ENCODE data around the gene CORIN.

Gene CORIN

DNA sequence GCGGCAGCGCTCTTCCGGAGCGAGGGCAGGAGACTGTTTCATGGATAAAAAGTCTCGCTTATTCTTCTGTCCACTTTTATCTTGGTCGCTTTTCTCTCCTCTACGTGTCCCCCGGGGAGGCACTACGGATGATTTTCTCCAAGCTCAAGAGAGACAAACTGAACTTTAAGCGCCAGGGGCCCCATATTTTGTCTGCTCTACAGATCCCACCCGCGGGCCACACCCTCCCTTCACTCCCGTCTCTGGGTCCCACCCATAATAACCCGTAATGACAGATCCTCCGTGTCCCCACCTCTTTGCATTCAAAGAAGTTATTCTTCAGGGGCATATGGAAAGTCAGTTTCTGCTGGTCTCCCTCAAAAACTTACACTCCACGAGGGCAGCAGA lies at the start of gene CORIN:
CORIN (minus strand) TSS at position 160 of the 387 bp plus-strand sequence; CDS start at position 42, 118 bp downstream.
- H3K4me3 ChIP-seq (ENCODE audit: low read depth, low read length) = peak within 1 kb of the TSS; percentile 74
- no peak for DNase-seq (ENCODE audit: low read depth)
- no peak for TF ChIP-seq CTCF (IDR thresholded peaks at IDR 0.05; ENCODE audit: insufficient read depth, low read depth, low read length, missing control alignments)

GRCh38 chr4:47882228-47882627 lies 44.4 kb upstream of the CORIN start:
- no peak for DNase-seq (ENCODE audit: low read depth)
- H3K4me3 ChIP-seq (ENCODE audit: low read depth, low read length) = no peak overlapping the region
- no peak for TF ChIP-seq CTCF (IDR thresholded peaks at IDR 0.05; ENCODE audit: insufficient read depth, low read depth, low read length, missing control alignments)

DNA sequence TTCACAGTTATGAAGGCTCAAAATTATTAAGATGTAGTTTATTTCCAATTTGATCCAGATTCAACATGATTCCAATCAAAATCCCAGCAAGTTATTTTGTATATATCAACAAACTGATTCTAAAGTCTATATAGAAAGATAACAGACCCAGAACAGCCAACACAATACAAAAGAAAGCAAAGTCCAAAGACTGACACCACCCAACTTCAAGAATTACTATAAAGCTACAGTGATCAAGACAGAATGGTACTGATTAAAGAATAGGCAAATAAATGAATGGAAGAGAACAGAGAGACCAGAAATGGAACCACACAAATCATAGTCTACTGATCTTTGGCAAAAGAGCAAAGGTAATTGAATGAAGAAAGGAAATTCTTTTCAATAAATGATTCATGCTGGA lies 41.6 kb upstream of the CORIN start:
- no peak for DNase-seq (ENCODE audit: low read depth)
- no peak overlapping the region for H3K4me3 ChIP-seq (ENCODE audit: low read depth, low read length)
- TF ChIP-seq CTCF (IDR thresholded peaks at IDR 0.05; ENCODE audit: insufficient read depth, low read depth, low read length, missing control alignments) = no peak

DNA sequence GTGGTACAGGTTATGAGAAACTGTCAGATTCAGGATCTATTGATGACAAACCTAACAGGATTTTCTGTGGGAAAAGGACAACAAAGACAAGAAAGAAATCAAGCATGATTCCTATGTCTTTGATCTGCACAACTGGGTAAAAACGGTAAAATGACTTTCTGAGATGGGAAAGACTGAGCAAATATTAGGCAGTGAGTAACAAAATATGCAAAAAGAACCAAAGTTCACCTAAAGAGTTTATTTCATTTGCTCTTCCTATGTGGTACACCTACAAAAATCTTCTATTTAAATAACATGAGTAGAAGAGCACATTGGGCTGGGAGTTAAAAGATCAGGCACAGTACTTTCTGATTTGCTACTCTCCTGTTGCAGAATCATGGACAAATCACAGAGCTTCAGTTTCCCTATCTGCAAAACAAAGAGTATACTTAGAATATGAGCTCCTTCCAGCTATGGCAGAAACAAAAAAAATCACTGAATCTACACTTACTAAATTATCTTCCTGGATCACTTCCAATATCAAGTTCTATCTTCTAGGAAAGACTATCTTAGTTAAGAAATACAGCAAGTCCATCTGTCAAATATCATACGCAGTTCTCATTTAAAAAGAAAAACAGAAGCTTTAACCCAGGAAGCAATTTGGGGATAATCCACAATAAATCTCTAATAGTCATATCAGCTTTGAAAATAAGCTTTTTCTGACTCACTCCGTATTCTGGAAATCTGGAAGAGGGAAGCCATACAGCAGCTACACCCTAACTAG lies 39.1 kb upstream of the CORIN start:
- TF ChIP-seq CTCF (IDR thresholded peaks at IDR 0.05; ENCODE audit: insufficient read depth, low read depth, low read length, missing control alignments) = no peak
- no peak overlapping the region for H3K4me3 ChIP-seq (ENCODE audit: low read depth, low read length)
- DNase-seq (ENCODE audit: low read depth) = no peak

DNA sequence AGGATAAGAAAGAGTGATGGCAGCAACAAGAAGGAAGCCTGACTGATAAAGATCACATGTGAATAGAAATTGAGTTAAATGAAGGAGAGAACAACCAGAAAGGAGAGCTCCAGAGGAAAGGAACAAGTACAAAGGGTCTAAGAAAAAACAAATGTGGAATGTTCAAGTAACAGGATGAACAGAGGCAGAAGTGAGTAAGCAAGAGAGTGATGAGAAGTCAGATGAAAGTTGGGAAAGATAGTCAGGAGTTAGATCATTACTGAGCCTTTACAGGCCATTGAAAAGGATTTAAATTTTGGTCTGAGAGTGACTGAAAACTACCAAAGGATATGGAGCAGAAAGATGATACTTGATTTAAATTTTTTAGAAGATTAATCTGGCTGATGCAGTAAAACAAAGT lies 38.4 kb upstream of the CORIN start:
- no peak overlapping the region for H3K4me3 ChIP-seq (ENCODE audit: low read depth, low read length)
- no peak for TF ChIP-seq CTCF (IDR thresholded peaks at IDR 0.05; ENCODE audit: insufficient read depth, low read depth, low read length, missing control alignments)
- DNase-seq (ENCODE audit: low read depth) = no peak

GRCh38 chr4:47873877-47874541 lies 36.1 kb upstream of the CORIN start:
- no peak for DNase-seq (ENCODE audit: low read depth)
- TF ChIP-seq CTCF (IDR thresholded peaks at IDR 0.05; ENCODE audit: insufficient read depth, low read depth, low read length, missing control alignments) = no peak
- H3K4me3 ChIP-seq (ENCODE audit: low read depth, low read length) = no peak overlapping the region
